A549 (cell line): Measurements from ENCODE around the gene PARM1. TPM values are rescaled to one million over a fixed set of nuclear protein-coding genes. Genes with fewer than 3 reads are reported as not detected.

ENCODE experiments used
- ATAC-seq, 2 experiments: fragments of 200-7000 bp in 1 of 2; fragments of >200 bp in 1 of 2; cut with Nextera tagmentation in 1 of 2; cut with Tn5 transposase in 1 of 2; 3 replicates each; pipeline versions ENCODE4 v1.8.0 to v1.9.1; 2018 to 2020; ENCODE audit warnings: mild to moderate bottlenecking in 1 of 2, moderate library complexity in 1 of 2
- CTCF ChIA-PET: fragments of 300-600 bp; sonication (Branson Sonifier 250); formaldehyde crosslinking; extraction: SDS; loops from one replicate; lab custom pipeline; 2021; ENCODE audit warnings: antibody characterized with exemption, inconsistent platforms; lab: Yijun Ruan, JAX
- POLR2A ChIA-PET: fragments of 350-600 bp; formaldehyde crosslinking; extraction: SDS; loops from one replicate; lab custom pipeline; 2021; ENCODE audit warnings: antibody characterized with exemption, inconsistent platforms; lab: Yijun Ruan, JAX
- DNase-seq, 2 experiments: peaks; one replicate each; pipeline versions ENCODE4 v3.0.0 to v3.0.0-alpha.2; 2011 to 2016; ENCODE audit warnings: low read depth in 1 of 2, low spot score in 1 of 2
- FAIRE-seq: peaks from 2 replicates; lab custom pipeline; 2011; peaks lifted over from hg19 to GRCh38; lab: Jason Lieb, UNC
- H3K27ac ChIP-seq, 2 experiments: fragments of >200 bp; sonication (Bioruptor Twin); formaldehyde crosslinking; 3 replicates each; pipeline ENCODE4 v1.5.1; 2016 to 2017
- H3K4me1 ChIP-seq: fragments of >200 bp; sonication (Bioruptor Twin); formaldehyde crosslinking; 3 replicates; pipeline ENCODE4 v1.6.1; 2016
- H3K4me2 ChIP-seq: fragments of >200 bp; sonication (Bioruptor Twin); formaldehyde crosslinking; 3 replicates; pipeline ENCODE4 v1.6.1; 2016
- H3K4me3 ChIP-seq: fragments of >200 bp; sonication (Bioruptor Twin); formaldehyde crosslinking; 3 replicates; pipeline ENCODE4 v1.5.1; 2016
- H3K9me3 ChIP-seq: fragments of >200 bp; sonication (Bioruptor Twin); formaldehyde crosslinking; 3 replicates; pipeline ENCODE4 v1.6.1; 2016
- BHLHE40 ChIP-seq: IDR thresholded peaks from 2 replicates; pipeline ENCODE4 v1.6.1; 2012; ENCODE audit warnings: low read depth, low read length, inconsistent platforms
- CBX8 ChIP-seq: fragments of 200-600 bp; sonication (generic); IDR thresholded peaks from 2 replicates; pipeline ENCODE4 v1.6.1; 2016
- CHD4 ChIP-seq: fragments of 200-600 bp; sonication (generic); IDR thresholded peaks from 2 replicates; pipeline ENCODE4 v1.6.1; 2016; ENCODE audit warnings: antibody characterized with exemption, mild to moderate bottlenecking, borderline replicate concordance
- EP300 ChIP-seq, 2 experiments: fragments of >200 bp; sonication (Bioruptor Twin); formaldehyde crosslinking; IDR thresholded peaks; 2 replicates in 1 of 2; 3 replicates in 1 of 2; pipeline ENCODE4 v1.6.1; 2016 to 2017
- FOXS1 ChIP-seq: fragments of 250-450 bp; sonication (Bioruptor Pico); IDR thresholded peaks from 2 replicates; pipeline ENCODE4 v1.5.0; 2020; ENCODE audit warnings: mild to moderate bottlenecking, moderate library complexity
- HOXB5 ChIP-seq: fragments of 250-450 bp; sonication (Bioruptor Pico); IDR thresholded peaks from 2 replicates; pipeline ENCODE4 v1.5.0; 2020; ENCODE audit warnings: mild to moderate bottlenecking, moderate library complexity
- JUN ChIP-seq, 2 experiments: fragments of >200 bp; sonication (Bioruptor Twin); formaldehyde crosslinking; IDR thresholded peaks; 2 replicates in 1 of 2; 3 replicates in 1 of 2; pipeline ENCODE4 v1.6.1; 2016 to 2017
- NFE2L2 ChIP-seq: fragments of 150-350 bp; conservative IDR thresholded peaks from 2 replicates; pipeline ENCODE4 v1.6.1; 2014; ENCODE audit warnings: low read length
- NPAS2 ChIP-seq: fragments of 250-450 bp; sonication (Bioruptor Pico); IDR thresholded peaks from 2 replicates; pipeline ENCODE4 v1.8.0; 2022; ENCODE audit warnings: mild to moderate bottlenecking, moderate library complexity, borderline replicate concordance
- POLR2A ChIP-seq: IDR thresholded peaks from 2 replicates; pipeline ENCODE4 v1.6.1; 2012; ENCODE audit warnings: mild to moderate bottlenecking, low read length
- SREBF2 ChIP-seq: fragments of 450-650 bp; IDR thresholded peaks from 2 replicates; pipeline ENCODE4 v1.6.1; 2014; ENCODE audit warnings: mild to moderate bottlenecking, moderate library complexity
- TFCP2L1 ChIP-seq: fragments of 250-450 bp; sonication (Bioruptor Pico); IDR thresholded peaks from 2 replicates; pipeline ENCODE4 v1.5.0; 2021; ENCODE audit warnings: mild to moderate bottlenecking
- TP53 ChIP-seq: fragments of 250-450 bp; sonication (Bioruptor Pico); IDR thresholded peaks from 2 replicates; pipeline ENCODE4 v1.5.0; 2021; ENCODE audit warnings: mild to moderate bottlenecking, moderate library complexity
- ZNF302 ChIP-seq: fragments of 250-450 bp; sonication (Bioruptor Pico); IDR thresholded peaks from 2 replicates; pipeline ENCODE4 v1.9.0; 2021; ENCODE audit warnings: inconsistent platforms, mild to moderate bottlenecking, moderate library complexity
- ZSCAN20 ChIP-seq: fragments of 250-450 bp; sonication (Bioruptor Pico); IDR thresholded peaks from 2 replicates; pipeline ENCODE4 v1.8.0; 2022; ENCODE audit warnings: mild to moderate bottlenecking, moderate library complexity
- WGBS: methylation state at CpG from one replicate; pipeline ENCODE4 v1.1.6; 2017; ENCODE audit errors: missing lambda C conversion rate; 5-methylcytosine and 5-hydroxymethylcytosine counted together
- polyA plus RNA-seq, 4 experiments: library from polyadenylated mRNA; depleted of rRNA in 3 of 4; stranded (reverse); fragments of >200 nt; fragmentation: RNase III in 1 of 4; extraction: RNeasy Plus Mini Kit Qiagen cat#74134 plus additional on column Dnase treatment in 1 of 4; gene quantifications; 2 replicates in 3 of 4; 3 replicates in 1 of 4; pipeline ENCODE4 v1.2.3, GENCODE V29; 2011 to 2017
- TF ChIP-seq, protein P1 (sequence below): IDR thresholded peaks from 2 replicates; pipeline ENCODE4 v1.6.1; 2012; ENCODE audit warnings: low read depth, borderline replicate concordance
- TF ChIP-seq, protein P2 (sequence below): fragments of >200 bp; sonication (Bioruptor Twin); formaldehyde crosslinking; IDR thresholded peaks from 2 replicates; pipeline ENCODE4 v1.6.1; 2016
- TF ChIP-seq, protein P3 (sequence below): fragments of 200-600 bp; sonication (generic); IDR thresholded peaks from 2 replicates; pipeline ENCODE4 v1.6.1; 2016; ENCODE audit warnings: antibody characterized with exemption, mild to moderate bottlenecking, moderate library complexity

PARM1 gene
- polyA plus RNA-seq, 2 of the 4 experiments (the other 2 are of a cell fraction): 0.37 to 2.5 TPM

DNA sequence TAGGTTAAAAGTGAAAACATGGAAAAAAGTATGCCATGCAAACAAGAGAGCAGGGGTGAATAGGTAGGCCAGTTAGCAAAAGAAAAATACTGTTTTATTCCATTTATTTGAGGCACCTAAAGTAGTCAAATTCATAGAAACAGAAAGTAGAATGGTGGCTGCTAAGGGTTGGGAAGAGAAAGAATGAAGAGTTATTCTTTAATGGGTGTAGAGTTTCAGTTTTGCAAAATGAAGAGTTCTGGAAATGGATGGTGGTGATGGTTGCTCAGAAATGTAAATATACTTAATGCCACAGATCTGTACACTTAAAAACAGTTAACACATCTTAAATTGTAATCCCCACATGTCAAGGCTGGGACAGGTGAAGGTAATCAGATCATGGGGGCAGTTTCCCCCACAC, 29.7 kb downstream of the PARM1 start:
- no peak overlapping the region for H3K4me3 ChIP-seq
- POLR2A ChIA-PET: no interaction called here
- no peak for FAIRE-seq
- CTCF ChIA-PET: no interaction called here
- TF ChIP-seq TFCP2L1 (CRISPR knock-in tag) (no peak), CHD4 (no peak)
- TF ChIP-seq, all 56 proteins: peak for 0
- H3K4me1 ChIP-seq: no peaks in the 10 kb centered on the region
- DNase-seq: no peak
- no peak for ATAC-seq
- no peak overlapping the region for H3K27ac ChIP-seq
- H3K9me3 ChIP-seq: no peaks in the 10 kb centered on the region
- no peak overlapping the region for H3K4me2 ChIP-seq

DNA sequence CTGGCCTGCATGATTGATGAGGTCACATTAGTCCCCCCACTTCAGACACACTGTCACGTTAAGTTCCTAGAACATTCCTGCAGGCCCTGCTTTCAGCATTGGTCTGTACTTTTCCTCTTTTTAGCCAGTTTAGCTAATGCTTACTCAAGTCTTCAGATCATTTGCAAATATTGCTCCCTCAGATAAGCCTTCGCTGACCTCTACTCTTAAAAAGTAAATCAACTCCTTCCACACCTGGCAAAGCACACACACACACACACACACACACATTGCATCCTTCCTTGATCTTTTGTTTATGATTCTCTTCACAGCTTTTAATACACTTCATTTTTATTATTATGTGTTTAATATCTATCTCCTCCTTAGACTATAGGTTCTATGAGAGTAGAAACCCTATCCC, 31.4 kb downstream of the PARM1 start:
- H3K4me3 ChIP-seq: no peak overlapping the region
- H3K4me2 ChIP-seq: no peak overlapping the region
- H3K9me3 ChIP-seq: no peaks in the 10 kb centered on the region
- ATAC-seq (no peak), FAIRE-seq (no peak), DNase-seq (no peak)
- no peak for TF ChIP-seq SREBF2
- TF ChIP-seq BHLHE40: no peak
- TF ChIP-seq ZNF302 (CRISPR knock-in tag): no peak
- TF ChIP-seq JUN (IDR thresholded peaks at IDR 0.05): no peak
- no peak for TF ChIP-seq TP53 (CRISPR knock-in tag)
- TF ChIP-seq, protein P1, sequence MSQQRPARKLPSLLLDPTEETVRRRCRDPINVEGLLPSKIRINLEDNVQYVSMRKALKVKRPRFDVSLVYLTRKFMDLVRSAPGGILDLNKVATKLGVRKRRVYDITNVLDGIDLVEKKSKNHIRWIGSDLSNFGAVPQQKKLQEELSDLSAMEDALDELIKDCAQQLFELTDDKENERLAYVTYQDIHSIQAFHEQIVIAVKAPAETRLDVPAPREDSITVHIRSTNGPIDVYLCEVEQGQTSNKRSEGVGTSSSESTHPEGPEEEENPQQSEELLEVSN: no peak
- TF ChIP-seq EP300 (IDR thresholded peaks at IDR 0.05): no peak
- TF ChIP-seq NFE2L2: no peak
- no peak for TF ChIP-seq FOXS1 (CRISPR knock-in tag)
- no peak overlapping the region for H3K27ac ChIP-seq
- WGBS: 64% methylated on average over 2 of the region's 2 CpGs
- H3K4me1 ChIP-seq: no peaks in the 10 kb centered on the region
- CTCF ChIA-PET: no interaction called here
- POLR2A ChIA-PET: no interaction called here

DNA sequence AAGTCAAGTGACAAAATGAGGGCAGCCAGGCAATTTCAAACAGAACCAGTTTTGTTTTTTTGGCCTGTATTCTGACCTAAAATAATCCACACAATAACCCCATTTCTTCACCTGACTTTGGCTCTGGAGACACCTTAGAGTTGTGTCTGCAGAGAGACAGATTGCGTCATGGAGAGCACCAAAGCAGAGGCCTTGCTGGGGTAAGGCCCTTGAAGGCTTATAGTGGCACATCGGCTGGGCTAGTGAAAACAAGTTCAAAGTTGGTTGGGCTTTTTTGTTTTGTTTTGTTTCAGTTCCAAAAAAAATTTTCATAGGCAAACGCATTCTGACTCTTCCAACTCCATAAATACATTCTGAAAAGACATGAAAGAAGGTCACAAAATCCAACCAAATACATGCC, 34.4 kb downstream of the PARM1 start:
- H3K9me3 ChIP-seq: no peaks in the 10 kb centered on the region
- no peak overlapping the region for H3K4me2 ChIP-seq
- ChIA-PET POLR2A (no interaction called here), CTCF (no interaction called here)
- H3K4me1 ChIP-seq: no peaks in the 10 kb centered on the region
- no peak for FAIRE-seq
- WGBS: 82% methylated on average over 3 of the region's 3 CpGs
- H3K4me3 ChIP-seq: no peak overlapping the region
- H3K27ac ChIP-seq: no peak overlapping the region
- TF ChIP-seq CBX8 (no peak), NPAS2 (CRISPR knock-in tag) (no peak), HOXB5 (CRISPR knock-in tag) (no peak)
- TF ChIP-seq, all 56 proteins: peak for 0
- ATAC-seq (no peak), DNase-seq (no peak)

DNA sequence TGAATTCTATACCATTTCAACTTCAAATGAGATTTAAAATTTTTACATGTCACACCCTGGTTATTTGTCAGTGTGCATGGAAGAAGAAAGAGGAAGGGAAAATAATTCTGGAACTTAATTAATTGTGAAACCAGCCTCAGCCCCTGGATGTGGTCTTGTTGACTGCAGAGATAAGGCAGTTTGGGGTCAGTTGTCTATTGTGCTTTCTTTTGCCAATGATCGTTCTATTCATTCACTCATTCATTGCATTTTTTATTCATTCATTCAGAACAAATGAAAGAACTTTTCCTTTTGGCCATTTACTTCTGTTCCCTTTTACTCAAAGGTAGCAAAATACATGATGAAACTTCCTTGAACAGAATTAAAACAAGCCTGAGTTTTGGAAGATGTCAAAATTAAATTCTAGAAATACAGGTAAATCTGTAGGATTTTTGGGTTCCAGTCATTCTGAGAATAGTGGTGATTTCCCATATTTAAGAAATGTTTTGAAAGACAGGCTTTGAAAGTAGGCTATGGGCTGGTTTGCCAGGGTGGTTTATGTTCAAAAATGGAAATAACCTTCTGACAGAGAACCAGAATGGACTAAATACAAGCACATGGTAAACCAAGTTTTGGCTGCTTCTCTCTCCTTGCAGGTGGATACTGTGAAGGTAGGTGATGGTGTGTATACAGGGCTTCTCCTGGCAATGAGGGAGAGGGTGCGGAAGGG, 35.7 kb downstream of the PARM1 start:
- ATAC-seq: no peak
- WGBS: 76% methylated on average over 2 of the region's 2 CpGs
- ChIA-PET POLR2A (no interaction called here), CTCF (no interaction called here)
- H3K9me3 ChIP-seq: no peaks in the 10 kb centered on the region
- no peak overlapping the region for H3K4me3 ChIP-seq
- TF ChIP-seq JUN (IDR thresholded peaks at IDR 0.05): no peak
- TF ChIP-seq TP53 (CRISPR knock-in tag): no peak
- TF ChIP-seq POLR2A: no peak
- no peak for TF ChIP-seq BHLHE40
- TF ChIP-seq, protein P2, sequence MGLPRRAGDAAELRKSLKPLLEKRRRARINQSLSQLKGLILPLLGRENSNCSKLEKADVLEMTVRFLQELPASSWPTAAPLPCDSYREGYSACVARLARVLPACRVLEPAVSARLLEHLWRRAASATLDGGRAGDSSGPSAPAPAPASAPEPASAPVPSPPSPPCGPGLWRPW: no peak
- no peak for TF ChIP-seq ZSCAN20 (CRISPR knock-in tag)
- TF ChIP-seq, protein P3, sequence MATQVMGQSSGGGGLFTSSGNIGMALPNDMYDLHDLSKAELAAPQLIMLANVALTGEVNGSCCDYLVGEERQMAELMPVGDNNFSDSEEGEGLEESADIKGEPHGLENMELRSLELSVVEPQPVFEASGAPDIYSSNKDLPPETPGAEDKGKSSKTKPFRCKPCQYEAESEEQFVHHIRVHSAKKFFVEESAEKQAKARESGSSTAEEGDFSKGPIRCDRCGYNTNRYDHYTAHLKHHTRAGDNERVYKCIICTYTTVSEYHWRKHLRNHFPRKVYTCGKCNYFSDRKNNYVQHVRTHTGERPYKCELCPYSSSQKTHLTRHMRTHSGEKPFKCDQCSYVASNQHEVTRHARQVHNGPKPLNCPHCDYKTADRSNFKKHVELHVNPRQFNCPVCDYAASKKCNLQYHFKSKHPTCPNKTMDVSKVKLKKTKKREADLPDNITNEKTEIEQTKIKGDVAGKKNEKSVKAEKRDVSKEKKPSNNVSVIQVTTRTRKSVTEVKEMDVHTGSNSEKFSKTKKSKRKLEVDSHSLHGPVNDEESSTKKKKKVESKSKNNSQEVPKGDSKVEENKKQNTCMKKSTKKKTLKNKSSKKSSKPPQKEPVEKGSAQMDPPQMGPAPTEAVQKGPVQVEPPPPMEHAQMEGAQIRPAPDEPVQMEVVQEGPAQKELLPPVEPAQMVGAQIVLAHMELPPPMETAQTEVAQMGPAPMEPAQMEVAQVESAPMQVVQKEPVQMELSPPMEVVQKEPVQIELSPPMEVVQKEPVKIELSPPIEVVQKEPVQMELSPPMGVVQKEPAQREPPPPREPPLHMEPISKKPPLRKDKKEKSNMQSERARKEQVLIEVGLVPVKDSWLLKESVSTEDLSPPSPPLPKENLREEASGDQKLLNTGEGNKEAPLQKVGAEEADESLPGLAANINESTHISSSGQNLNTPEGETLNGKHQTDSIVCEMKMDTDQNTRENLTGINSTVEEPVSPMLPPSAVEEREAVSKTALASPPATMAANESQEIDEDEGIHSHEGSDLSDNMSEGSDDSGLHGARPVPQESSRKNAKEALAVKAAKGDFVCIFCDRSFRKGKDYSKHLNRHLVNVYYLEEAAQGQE: no peak
- H3K4me1 ChIP-seq: no peaks in the 10 kb centered on the region
- no peak overlapping the region for H3K4me2 ChIP-seq
- FAIRE-seq: no peak
- no peak for DNase-seq
- no peak overlapping the region for H3K27ac ChIP-seq
